HEK293 (cell line): Measurements from ENCODE around the gene GARRE1.

ENCODE experiments used
- CTCF ChIA-PET: fragments of 350-600 bp; formaldehyde crosslinking; extraction: SDS; loops from one replicate; lab custom pipeline; 2021; ENCODE audit warnings: antibody characterized with exemption; lab: Yijun Ruan, JAX
- POLR2A ChIA-PET: fragments of 300-600 bp; formaldehyde crosslinking; extraction: SDS; loops from one replicate; lab custom pipeline; 2020; ENCODE audit warnings: antibody characterized with exemption, inconsistent platforms; lab: Yijun Ruan, JAX
- H3K27ac ChIP-seq: fragments of 200-500 bp; sonication (Bioruptor generic); 2 replicates; pipeline ENCODE4 v1.5.1; 2014; ENCODE audit warnings: low read depth, low read length, control low read depth, inconsistent platforms; ENCODE audit errors: extremely low read depth
- H3K36me3 ChIP-seq, 2 experiments: fragments of 200-500 bp in 1 of 2; sonication (Bioruptor generic) in 1 of 2; 1 replicate in 1 of 2; 2 replicates in 1 of 2; pipeline ENCODE4 v1.5.1; 2014 to 2017; ENCODE audit warnings: inconsistent platforms in 2 of 2, low read length in 2 of 2; ENCODE audit not compliant: control insufficient read depth in 2 of 2, insufficient read depth in 1 of 2
- H3K4me1 ChIP-seq: fragments of 200-500 bp; sonication (Bioruptor generic); 2 replicates; pipeline ENCODE4 v1.5.1; 2014; ENCODE audit warnings: mild to moderate bottlenecking, low read length, inconsistent platforms; ENCODE audit not compliant: control insufficient read depth, insufficient read depth
- H3K4me3 ChIP-seq: 2 replicates; pipeline ENCODE4 v1.5.1; 2011; ENCODE audit warnings: low read depth, mild to moderate bottlenecking, control low read depth, low read length, moderate library complexity
- H3K9me3 ChIP-seq: fragments of 200-500 bp; sonication (Bioruptor generic); 2 replicates; pipeline ENCODE4 v1.5.1; 2014; ENCODE audit warnings: low read depth, low read length, inconsistent platforms; ENCODE audit not compliant: control insufficient read depth, insufficient read depth
- IKZF3 ChIP-seq: fragments of 450-650 bp; IDR thresholded peaks from 2 replicates; pipeline ENCODE4 v1.5.0; 2018; ENCODE audit warnings: missing biosample characterization, mild to moderate bottlenecking, missing genetic modification characterization, moderate library complexity
- KLF1 ChIP-seq: fragments of 450-650 bp; formaldehyde crosslinking; IDR thresholded peaks from 2 replicates; pipeline ENCODE4 v1.5.1; 2016; ENCODE audit warnings: missing biosample characterization, missing genetic modification characterization
- PRDM10 ChIP-seq: fragments of 450-650 bp; formaldehyde crosslinking; IDR thresholded peaks from 2 replicates; pipeline ENCODE4 v1.5.1; 2016; ENCODE audit warnings: missing biosample characterization, missing genetic modification characterization
- RBAK ChIP-seq: fragments of 450-650 bp; formaldehyde crosslinking; IDR thresholded peaks from 2 replicates; pipeline ENCODE4 v1.5.1; 2016; ENCODE audit warnings: missing biosample characterization, missing genetic modification characterization
- REST ChIP-seq: fragments of 450-650 bp; formaldehyde crosslinking; IDR thresholded peaks from 2 replicates; pipeline ENCODE4 v1.5.1; 2016; ENCODE audit warnings: missing biosample characterization, missing genetic modification characterization
- SCRT2 ChIP-seq: fragments of 450-650 bp; formaldehyde crosslinking; IDR thresholded peaks from 2 replicates; pipeline ENCODE4 v1.5.1; 2016; ENCODE audit warnings: missing biosample characterization, missing genetic modification characterization
- SP7 ChIP-seq: fragments of 450-650 bp; formaldehyde crosslinking; IDR thresholded peaks from 2 replicates; pipeline ENCODE4 v1.5.1; 2016; ENCODE audit warnings: missing biosample characterization, missing genetic modification characterization
- ZBTB11 ChIP-seq: fragments of 450-650 bp; formaldehyde crosslinking; conservative IDR thresholded peaks from 2 replicates; pipeline ENCODE4 v1.5.1; 2016; ENCODE audit warnings: low read depth, missing biosample characterization, missing genetic modification characterization
- ZBTB26 ChIP-seq: fragments of 450-650 bp; formaldehyde crosslinking; optimal IDR thresholded peaks from 2 replicates; pipeline ENCODE3; 2016; ENCODE audit warnings: missing biosample characterization, mild to moderate bottlenecking, missing genetic modification characterization
- ZEB2 ChIP-seq: fragments of 450-650 bp; formaldehyde crosslinking; IDR thresholded peaks from 2 replicates; pipeline ENCODE4 v1.5.1; 2016; ENCODE audit warnings: missing biosample characterization, missing genetic modification characterization
- ZFHX2 ChIP-seq: fragments of 450-650 bp; formaldehyde crosslinking; conservative IDR thresholded peaks from 2 replicates; pipeline ENCODE4 v1.5.1; 2016; ENCODE audit warnings: missing biosample characterization, missing genetic modification characterization
- ZNF341 ChIP-seq: fragments of 450-650 bp; formaldehyde crosslinking; IDR thresholded peaks from 2 replicates; pipeline ENCODE4; 2016; ENCODE audit warnings: low read depth, missing biosample characterization, missing genetic modification characterization
- ZNF600 ChIP-seq: fragments of 450-650 bp; formaldehyde crosslinking; IDR thresholded peaks from 2 replicates; pipeline ENCODE4 v1.5.1; 2016; ENCODE audit warnings: missing biosample characterization, missing genetic modification characterization
- ZNF747 ChIP-seq: fragments of 450-650 bp; formaldehyde crosslinking; IDR thresholded peaks from 2 replicates; pipeline ENCODE4 v1.5.1; 2016; ENCODE audit warnings: missing biosample characterization, missing genetic modification characterization
- ZNF776 ChIP-seq: fragments of 450-650 bp; formaldehyde crosslinking; IDR thresholded peaks from 2 replicates; pipeline ENCODE4 v1.5.0; 2017; ENCODE audit warnings: missing biosample characterization, missing genetic modification characterization, borderline replicate concordance
- ZNF791 ChIP-seq: fragments of 450-650 bp; formaldehyde crosslinking; IDR thresholded peaks from 2 replicates; pipeline ENCODE4 v1.5.1; 2016; ENCODE audit warnings: missing biosample characterization, missing genetic modification characterization
- ZNF837 ChIP-seq: fragments of 450-650 bp; formaldehyde crosslinking; IDR thresholded peaks from 2 replicates; pipeline ENCODE4 v1.5.1; 2016; ENCODE audit warnings: missing biosample characterization, missing genetic modification characterization
- TF ChIP-seq, protein P1 (sequence below): fragments of 450-650 bp; formaldehyde crosslinking; IDR thresholded peaks from 2 replicates; pipeline ENCODE4 v1.5.1; 2016; ENCODE audit warnings: missing biosample characterization, missing genetic modification characterization

Gene GARRE1

DNA sequence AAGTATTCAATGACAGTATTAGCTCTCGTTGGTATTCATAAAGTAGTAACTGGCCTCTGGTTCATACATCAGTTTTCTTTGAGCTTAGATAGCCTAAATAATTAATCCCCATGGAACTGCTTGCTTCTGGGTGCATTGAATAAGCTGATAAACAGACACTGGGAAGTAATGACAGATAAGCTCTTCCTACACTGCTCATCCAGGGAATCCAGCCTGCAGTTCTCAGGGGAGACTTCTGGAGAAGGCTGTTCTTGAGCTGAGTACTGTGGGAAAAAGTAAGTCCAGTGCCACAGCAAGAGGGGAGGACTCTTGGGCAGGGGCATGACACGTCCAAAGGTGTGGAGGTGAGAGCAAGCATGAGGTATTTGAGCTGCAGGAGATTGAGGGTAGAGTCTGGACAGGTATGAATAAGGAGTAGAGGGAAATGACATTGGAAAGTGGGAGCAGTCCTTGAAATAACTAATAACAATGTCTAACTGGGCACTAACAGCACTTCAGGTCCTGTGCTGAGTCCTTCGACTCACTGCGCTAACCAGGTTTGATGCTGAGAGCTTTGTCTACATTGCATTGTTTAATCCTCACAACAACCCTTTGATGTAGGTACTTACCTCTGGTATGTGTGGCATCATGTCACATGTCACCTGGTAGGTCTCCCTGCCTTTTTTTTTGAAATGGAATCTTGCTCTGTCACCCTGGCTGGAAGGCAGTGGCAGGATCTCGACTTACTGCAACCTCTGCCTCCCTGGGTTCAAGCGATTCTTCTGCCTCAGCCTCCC lies 7.2 kb downstream of the GARRE1 start (continued):
- TF ChIP-seq ZNF791 (tag by site-specific recombination) (no peak), ZNF837 (tag by site-specific recombination) (no peak)

DNA sequence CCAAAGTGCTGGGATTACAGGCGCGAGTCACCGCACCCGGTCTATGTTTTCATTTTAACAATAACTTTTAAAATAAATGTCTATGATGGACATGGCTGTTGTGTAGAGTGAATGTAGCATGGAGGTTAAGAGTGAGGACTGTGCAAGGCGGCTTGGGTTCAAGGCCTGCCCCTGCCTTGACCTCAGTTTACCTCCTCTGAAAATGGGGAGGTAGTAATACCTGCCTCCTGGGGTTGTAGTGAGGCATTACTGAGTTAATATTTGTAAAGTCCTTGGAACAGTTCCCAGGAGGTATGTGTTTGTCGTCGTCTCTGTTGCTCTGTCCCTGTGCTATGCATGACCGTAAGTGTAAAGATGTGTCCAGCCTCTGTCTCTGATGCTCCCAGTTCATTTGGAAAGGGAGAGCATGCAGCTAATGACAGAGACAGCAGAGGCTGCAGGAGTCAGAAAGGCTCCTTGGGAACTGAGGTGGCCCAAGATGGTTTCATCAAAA lies 9.4 kb downstream of the GARRE1 start:
- Histone ChIP-seq H3K4me1 (peaks cover 34% of the 10 kb centered on the region), H3K36me3 (peaks cover 3 to 19% of the 10 kb centered on the region in 2 experiments; a peak in 2 of 3 replicates), H3K4me3 (no peak overlapping the region), H3K9me3 (no peaks in the 10 kb centered on the region), H3K27ac (no peak overlapping the region)
- CTCF ChIA-PET: no interaction called here
- POLR2A ChIA-PET: interaction anchor here (0.5 kb wide), 1 partner anchor 15 kb away, joined by 3 read pairs; no protein-coding TSS in a partner anchor
- TF ChIP-seq, protein P1, sequence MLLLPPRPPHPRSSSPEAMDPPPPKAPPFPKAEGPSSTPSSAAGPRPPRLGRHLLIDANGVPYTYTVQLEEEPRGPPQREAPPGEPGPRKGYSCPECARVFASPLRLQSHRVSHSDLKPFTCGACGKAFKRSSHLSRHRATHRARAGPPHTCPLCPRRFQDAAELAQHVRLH (tag by site-specific recombination): peak; percentile 18; the same call in 1 of the 2 replicates
- TF ChIP-seq ZEB2 (no peak), REST (tag by site-specific recombination) (no peak), ZFHX2 (tag by site-specific recombination) (no peak), ZBTB26 (tag by site-specific recombination) (peak; percentile 1), SP7 (tag by site-specific recombination) (no peak), RBAK (tag by site-specific recombination) (no peak)
- TF ChIP-seq, all 188 proteins: peak for 2

- TF ChIP-seq IKZF3 (tag by site-specific recombination) (peak; percentile 71; the same call in 1 of the 2 replicates), ZNF600 (tag by site-specific recombination) (peak; percentile 44; the same call in 1 of the 2 replicates), ZBTB11 (0 out of 2 replicates have a peak, but pooled peaks have one; percentile 3), SCRT2 (tag by site-specific recombination) (peak; percentile 27; the same call in 1 of the 2 replicates), ZNF747 (no peak), SP7 (tag by site-specific recombination) (peak; percentile 45; the same call in 1 of the 2 replicates), PRDM10 (peak; percentile 22; the same call in 1 of the 2 replicates), KLF1 (tag by site-specific recombination) (peak; percentile 40; the same call in 1 of the 2 replicates), ZNF341 (tag by site-specific recombination) (0 out of 2 replicates have a peak, but pooled peaks have one; percentile 37), ZNF776 (no peak)
- TF ChIP-seq, all 188 proteins: peak for 8
- H3K4me3 ChIP-seq: no peak overlapping the region
- H3K36me3 ChIP-seq: peaks cover 3 to 16% of the 10 kb centered on the region in 2 experiments; a peak in 2 of 3 replicates
- ChIA-PET CTCF (interaction anchor here (0.6 to 0.9 kb wide), 2 partner anchors 49 to 978 kb away, joined by 3 to 4 read pairs; no protein-coding TSS in a partner anchor), POLR2A (interaction anchor here (0.5 to 1.1 kb wide), 3 partner anchors 8 to 23 kb away, joined by 3 to 6 read pairs (median 5); no protein-coding TSS in a partner anchor)
- H3K9me3 ChIP-seq: no peaks in the 10 kb centered on the region
- H3K27ac ChIP-seq: 0 out of 2 replicates have a peak overlapping the region, but pooled peaks have one; percentile 38
- peaks cover 38% of the 10 kb centered on the region for H3K4me1 ChIP-seq
These were observed 10.9 kb downstream of the GARRE1 start for GRCh38 chr19:34265221-34265650.
